Activated gamma-delta T cell (primary cell): ENCODE measurements around the gene NPEPL1.
"Not testable (repeated sequence)": the region's sequence is repeated elsewhere in the genome, so short reads cannot be mapped to it uniquely, and the experiment has no call there.

ENCODE experiments used
- DNase-seq: peaks from one replicate; lab custom pipeline; 2025; lab: John Stamatoyannopoulos, UW

Gene NPEPL1

DNA sequence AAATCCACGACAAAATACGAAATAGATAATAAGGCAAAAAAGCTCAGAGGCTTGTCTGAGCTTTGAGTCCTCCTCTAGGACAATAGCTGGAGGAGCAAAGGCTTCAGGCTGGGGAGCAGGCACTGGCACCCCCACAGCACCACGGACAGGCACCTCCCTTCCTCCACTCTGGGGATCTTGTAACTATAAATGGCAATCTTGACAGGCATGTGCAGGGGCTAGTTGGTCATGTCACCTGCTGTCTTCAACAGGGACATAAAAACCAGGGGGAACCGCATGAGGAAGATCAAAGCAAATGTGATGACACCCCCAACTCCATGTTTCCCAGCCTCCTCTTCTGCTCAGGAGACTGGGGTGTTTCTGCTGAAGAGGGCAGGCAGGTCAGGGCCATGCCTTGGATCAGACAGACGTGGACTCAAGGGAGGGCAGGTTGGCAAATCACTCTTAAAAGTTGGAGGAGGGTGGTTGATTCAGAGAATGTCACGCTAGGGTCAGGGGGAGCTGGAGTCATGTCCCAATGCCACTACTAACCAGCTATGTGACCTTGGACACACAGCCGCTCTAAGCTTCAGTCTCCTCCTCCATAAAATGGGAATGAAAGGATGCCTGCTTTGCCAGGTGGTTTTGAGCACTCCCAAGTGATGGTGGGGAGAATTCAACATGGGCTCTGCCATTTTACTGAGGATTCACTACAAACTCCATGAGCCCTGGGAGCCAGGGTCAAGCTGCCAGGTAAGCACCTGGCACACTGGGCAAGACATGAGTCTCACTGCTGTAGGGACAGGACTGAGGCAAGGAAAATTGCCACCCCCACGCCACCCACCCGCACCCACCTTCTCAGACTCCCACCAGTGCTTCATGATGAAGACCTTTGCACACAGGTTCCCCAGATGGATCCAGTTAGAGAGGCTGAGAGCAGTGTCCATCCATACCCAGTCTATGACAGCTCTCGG is 48.0 kb downstream of the NPEPL1 start:
- no peak for DNase-seq

- no peak for DNase-seq
Measured at GRCh38 chr20:58741384-58741783, 48.8 kb downstream of the NPEPL1 start.

DNA sequence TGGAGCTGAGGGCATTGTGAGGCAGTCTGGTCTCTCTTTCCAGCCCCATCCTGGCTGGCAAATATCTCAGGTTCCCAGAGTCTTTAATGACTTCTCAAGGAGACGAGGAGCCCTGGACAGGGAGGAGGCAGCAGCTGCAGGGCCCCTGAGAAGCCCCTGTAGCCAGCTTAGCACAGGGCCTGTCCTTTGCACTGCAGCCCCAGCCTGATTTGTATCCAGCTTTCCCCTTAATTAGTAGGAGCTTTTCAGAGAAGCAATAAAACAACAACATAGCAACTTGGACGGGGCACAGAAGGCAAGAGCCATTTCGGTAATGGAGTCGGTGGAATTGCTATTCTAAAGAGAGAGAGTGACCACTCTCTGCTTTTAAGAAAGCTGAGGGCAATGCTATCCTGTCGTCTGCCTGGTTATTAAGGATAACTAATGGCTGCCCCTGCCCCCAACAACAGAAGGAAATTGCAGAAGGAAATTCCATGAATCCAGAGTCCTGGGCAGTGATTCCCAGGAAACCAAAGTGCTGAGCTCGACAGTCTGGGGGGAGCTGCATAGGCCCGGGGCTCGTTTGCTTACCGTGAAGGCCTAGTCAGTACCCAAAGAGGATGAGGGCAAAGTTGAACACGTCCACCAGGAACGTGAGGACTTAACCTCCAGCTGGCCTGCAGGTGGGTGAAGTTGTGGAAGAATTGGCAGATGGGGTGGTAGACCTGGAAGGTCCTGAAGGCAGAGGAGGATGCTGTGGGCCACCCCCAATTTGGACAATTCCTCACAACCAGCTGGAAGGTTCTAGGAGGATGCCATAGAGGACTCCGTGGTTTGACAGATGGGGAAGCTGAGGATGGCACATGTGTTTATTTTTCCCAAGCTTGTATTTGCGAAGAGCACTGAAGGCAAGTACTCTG is 50.3 kb downstream of the NPEPL1 start:
- DNase-seq, result no peak

- DNase-seq, result no peak
Measured at GRCh38 chr20:58743929-58744534, 51.4 kb downstream of the NPEPL1 start.

- DNase-seq, result no peak
Measured at GRCh38 chr20:58744836-58745235, 52.2 kb downstream of the NPEPL1 start.

DNA sequence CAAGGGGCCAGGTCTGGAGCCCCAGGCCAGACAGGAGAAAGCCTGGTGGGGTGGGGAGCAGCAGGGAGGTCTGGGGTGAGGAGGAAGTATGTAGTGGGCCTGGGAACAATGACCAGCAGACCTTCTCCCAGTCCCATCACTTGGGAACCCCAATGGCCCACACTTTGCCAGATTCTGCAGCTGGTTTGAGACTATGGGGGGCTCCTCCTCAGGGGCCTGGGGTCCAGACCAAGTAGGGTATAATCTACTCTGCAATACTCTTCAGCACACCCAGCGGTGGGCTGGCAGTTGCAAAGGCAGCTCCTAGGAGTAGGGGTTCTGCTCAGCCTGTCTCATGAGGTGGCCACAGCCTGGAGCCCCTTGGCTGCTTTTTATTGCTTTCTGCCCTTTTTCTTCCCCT is 52.8 kb downstream of the NPEPL1 start:
- DNase-seq, result no peak

DNA sequence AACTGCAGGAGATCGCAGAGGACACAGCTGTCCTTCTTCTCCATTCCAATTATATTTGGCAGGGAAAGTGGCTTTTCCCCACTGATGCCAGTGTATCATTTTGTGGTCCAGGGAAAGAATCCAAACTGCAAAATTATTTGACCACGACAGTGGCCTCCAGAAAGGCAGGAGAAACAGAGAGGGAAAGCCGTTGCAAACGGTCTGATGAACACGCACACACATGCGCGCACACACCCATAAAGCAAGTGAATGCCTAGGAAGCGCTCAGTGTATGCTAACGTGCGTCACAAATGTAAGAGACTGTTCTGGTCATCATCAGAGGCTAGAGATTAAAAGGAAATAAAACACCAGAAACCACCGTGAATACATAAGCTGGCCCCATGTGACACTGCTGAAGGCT is 54.0 kb downstream of the NPEPL1 start:
- no peak for DNase-seq

- DNase-seq, result no peak
Measured at GRCh38 chr20:58747211-58747610, 54.6 kb downstream of the NPEPL1 start.

GRCh38 chr20:58748618-58749017 is 56.0 kb downstream of the NPEPL1 start:
- no peak for DNase-seq

DNA sequence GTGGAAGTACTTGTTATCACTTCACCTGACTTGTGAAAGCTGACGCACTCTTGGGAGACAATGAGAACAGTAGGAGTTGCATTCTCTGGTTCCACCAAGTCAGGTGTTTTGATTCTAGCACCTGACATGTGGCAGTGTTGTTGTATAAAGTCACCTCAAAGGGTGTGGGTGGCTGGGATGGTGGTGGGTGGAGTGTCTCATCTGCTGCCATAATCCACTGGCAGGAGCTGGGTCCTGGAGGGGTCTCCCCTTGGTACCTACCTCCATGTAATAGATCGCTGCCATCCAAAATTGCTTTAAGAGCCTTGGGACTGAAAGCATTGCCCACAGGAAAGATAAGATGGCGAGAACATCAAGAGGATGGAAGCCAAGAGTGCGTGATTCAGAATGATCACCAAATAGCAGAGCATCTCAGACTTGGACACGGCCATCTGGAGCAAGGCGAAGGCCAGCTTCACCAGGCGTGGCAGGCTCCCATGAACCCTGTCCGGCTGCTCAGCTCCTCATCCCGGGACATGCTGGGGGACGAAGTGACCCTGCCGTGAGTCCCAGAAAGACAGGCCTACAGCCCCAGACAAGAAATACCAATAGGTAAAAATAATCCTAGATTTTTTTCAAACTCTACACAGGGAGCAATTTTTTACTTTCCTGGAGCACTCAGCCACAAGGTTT is 56.6 kb downstream of the NPEPL1 start:
- no peak for DNase-seq

DNA sequence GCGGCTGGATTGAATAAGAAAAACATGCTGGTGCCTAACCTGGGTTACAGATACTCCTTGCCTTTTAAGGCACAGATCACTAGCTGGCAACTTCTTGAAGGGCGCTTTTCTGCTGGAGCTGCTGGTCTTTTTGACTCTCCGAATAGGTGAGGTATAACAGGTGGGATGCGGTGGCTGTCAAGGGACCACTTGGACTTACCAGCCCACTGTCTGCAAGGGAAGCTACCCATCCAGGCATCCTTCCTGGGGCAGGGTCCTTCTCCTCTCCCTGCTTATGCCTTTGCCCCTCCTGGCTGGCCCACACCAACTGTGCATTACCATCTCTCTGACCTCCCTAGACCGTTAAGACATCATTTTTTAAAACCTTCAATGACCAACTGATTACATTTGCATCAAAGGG is 57.4 kb downstream of the NPEPL1 start:
- no peak for DNase-seq

- DNase-seq, result not testable (repeated sequence)
Measured at GRCh38 chr20:58750706-58751105, 58.1 kb downstream of the NPEPL1 start.

- DNase-seq, result no peak
Measured at GRCh38 chr20:58751979-58752378, 59.4 kb downstream of the NPEPL1 start.

DNA sequence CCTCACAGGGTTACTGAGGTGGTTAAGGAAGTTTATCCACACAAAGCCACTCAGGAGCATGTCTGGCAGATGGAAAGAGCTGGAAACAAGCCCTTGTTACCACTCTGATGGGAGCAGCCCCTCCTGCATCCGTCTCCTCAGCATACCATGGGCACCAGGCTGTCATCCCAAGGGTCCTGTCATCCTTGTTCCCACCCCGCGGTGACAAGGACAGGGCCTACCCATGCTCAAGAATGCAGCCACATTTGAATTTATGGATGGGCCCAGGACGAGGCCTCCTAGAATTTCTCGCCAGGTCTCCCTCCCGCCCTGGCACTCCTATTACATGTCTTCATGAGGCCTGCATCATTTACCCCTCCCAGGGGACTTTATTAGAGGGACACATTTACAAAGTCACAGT is 60.0 kb downstream of the NPEPL1 start:
- no peak for DNase-seq

- DNase-seq, result no peak
Measured at GRCh38 chr20:58753267-58753921, 60.8 kb downstream of the NPEPL1 start.

DNA sequence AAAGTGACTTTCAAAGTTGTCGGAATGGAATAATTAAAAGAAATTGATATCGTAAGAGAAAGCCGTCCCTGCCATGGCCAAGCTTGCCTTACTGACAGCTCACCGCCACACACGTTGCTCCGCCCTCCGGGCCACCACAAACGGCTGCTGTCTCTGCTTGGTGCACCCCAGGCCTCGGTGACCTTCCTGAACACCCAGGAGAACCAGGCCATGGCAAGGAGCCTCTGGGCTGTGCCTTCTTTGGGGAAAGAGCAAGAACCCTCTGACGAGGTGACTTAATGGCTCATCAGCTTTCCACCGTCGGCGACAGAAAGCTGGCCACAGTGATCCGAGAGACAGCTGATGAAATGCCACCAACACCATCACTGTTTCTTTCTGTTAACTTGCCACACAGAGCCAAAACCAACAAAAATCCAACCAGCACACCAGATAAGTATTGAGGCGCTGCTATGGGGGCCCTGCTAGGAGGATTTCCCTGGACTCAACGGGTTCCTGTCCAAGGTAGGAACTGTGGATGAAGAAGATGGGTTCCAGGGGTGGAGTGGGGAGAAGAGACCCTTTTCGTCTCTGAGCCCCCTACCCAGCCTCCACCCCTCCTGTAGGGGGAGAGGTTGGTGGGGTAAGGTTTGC is 61.4 kb downstream of the NPEPL1 start:
- no peak for DNase-seq

- DNase-seq, result no peak
Measured at GRCh38 chr20:58754584-58754983, 62.0 kb downstream of the NPEPL1 start.

DNA sequence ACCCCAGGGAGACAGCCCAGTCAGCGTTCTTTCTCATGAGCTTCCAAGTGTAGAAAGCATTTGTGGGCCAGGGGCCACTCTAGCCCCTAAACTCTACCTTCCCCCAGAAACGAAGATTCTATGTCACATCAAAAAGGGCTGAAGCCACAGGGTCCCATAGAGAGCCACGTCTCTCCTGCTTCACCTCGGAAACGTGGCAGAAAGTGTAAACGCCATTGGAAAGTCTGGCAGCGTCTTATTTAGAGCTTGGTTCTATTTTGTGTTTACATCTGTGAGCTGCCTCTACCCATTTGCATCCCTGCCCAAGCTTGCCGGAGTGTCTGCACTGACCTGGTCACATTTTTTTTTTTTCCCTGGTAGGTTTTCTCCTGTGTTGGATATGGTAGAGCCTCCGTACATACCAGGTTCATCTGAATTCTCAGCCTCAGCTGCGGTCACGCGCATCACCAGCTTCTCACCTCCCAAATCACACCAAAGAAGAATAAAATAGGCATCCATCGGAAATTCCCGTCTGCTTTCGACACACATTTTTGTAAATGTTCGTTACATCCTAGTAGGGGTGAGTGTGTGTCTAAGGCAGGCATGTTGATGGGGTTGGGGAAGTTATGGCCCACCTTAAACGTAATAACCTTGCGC is 62.6 kb downstream of the NPEPL1 start:
- no peak for DNase-seq

GRCh38 chr20:58755766-58756449 is 63.3 kb downstream of the NPEPL1 start:
- DNase-seq, result no peak

DNA sequence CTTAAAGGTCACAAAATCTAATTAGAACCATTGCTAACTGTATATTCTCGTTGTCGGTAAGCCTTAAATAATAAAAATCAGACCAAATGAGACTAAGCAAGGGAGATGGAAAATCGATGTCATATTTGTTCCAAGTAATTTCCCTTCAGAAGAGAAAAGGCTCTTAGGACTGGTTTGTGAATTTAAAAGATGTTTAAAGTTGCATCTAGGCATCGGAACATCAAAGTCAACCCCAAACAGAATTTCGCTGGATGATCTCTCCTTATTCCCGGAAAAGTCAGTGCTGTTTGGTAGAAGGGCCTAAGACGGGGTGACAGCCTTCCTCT is 63.8 kb downstream of the NPEPL1 start:
- DNase-seq, result no peak
